H9 (cell line): ENCODE results near the gene ERICH6B. TPM values are rescaled to one million over a fixed set of nuclear protein-coding genes. Genes with fewer than 3 reads are reported as not detected.

ENCODE experiments used
- DNase-seq: peaks from one replicate; pipeline ENCODE4 v3.0.0-alpha.2; 2017
- H2AFZ ChIP-seq: one replicate; pipeline ENCODE4 v1.6.1; 2013; ENCODE audit warnings: mild to moderate bottlenecking, low read length, control low read depth, moderate library complexity
- H2AK5ac ChIP-seq: 2 replicates; pipeline ENCODE4 v1.6.1; 2013; ENCODE audit warnings: low read length, control low read depth, mixed read lengths; ENCODE audit not compliant: insufficient read length
- H2BK120ac ChIP-seq: one replicate; pipeline ENCODE4 v1.6.1; 2013; ENCODE audit warnings: low read depth, mild to moderate bottlenecking, low read length, control low read depth, inconsistent platforms; ENCODE audit not compliant: poor library complexity, severe bottlenecking
- H2BK12ac ChIP-seq: 2 replicates; pipeline ENCODE4 v1.6.1; 2013; ENCODE audit warnings: low read length, control low read depth, mixed read lengths, low read depth; ENCODE audit not compliant: insufficient read length
- H2BK15ac ChIP-seq: 2 replicates; pipeline ENCODE4 v1.6.1; 2013; ENCODE audit warnings: low read depth, low read length, control low read depth
- H2BK20ac ChIP-seq: one replicate; pipeline ENCODE4 v1.6.1; 2013; ENCODE audit warnings: low read depth, mild to moderate bottlenecking, low read length, control low read depth, inconsistent platforms; ENCODE audit not compliant: poor library complexity, severe bottlenecking
- H2BK5ac ChIP-seq: 2 replicates; pipeline ENCODE4 v1.6.1; 2013; ENCODE audit warnings: low read length, control low read depth, mixed read lengths; ENCODE audit not compliant: insufficient read length
- H3K14ac ChIP-seq: 2 replicates; pipeline ENCODE4 v1.6.1; 2013; ENCODE audit warnings: low read length, control low read depth; ENCODE audit not compliant: insufficient read depth
- H3K18ac ChIP-seq: 2 replicates; pipeline ENCODE4 v1.6.1; 2013; ENCODE audit warnings: low read depth, mild to moderate bottlenecking, mixed read lengths, low read length, control low read depth; ENCODE audit not compliant: insufficient read length
- H3K23ac ChIP-seq: 2 replicates; pipeline ENCODE4 v1.6.1; 2013; ENCODE audit warnings: low read length, control low read depth, mixed read lengths, low read depth; ENCODE audit not compliant: insufficient read length
- H3K23me2 ChIP-seq: 2 replicates; pipeline ENCODE4 v1.6.1; 2013; ENCODE audit warnings: low read depth, mild to moderate bottlenecking, mixed read lengths, low read length, control low read depth; ENCODE audit not compliant: insufficient read length, poor library complexity, severe bottlenecking
- H3K27ac ChIP-seq: 2 replicates; pipeline ENCODE4 v1.5.1; 2013; ENCODE audit warnings: low read length, control low read depth, mixed read lengths, low read depth; ENCODE audit not compliant: insufficient read length
- H3K27me3 ChIP-seq: 2 replicates; pipeline ENCODE4 v1.6.1; 2013; ENCODE audit warnings: low read length, control low read depth, inconsistent platforms; ENCODE audit not compliant: insufficient read depth
- H3K4ac ChIP-seq: 2 replicates; pipeline ENCODE4 v1.6.1; 2013; ENCODE audit warnings: low read depth, mild to moderate bottlenecking, control low read depth, inconsistent platforms, low read length, moderate library complexity
- H3K4me1 ChIP-seq: 2 replicates; pipeline ENCODE4 v1.6.1; 2013; ENCODE audit warnings: low read length, control low read depth, inconsistent platforms; ENCODE audit not compliant: insufficient read depth
- H3K4me2 ChIP-seq: 2 replicates; pipeline ENCODE4 v1.6.1; 2013; ENCODE audit warnings: low read length, control low read depth, mixed read lengths; ENCODE audit not compliant: insufficient read length, insufficient read depth
- H3K56ac ChIP-seq: 2 replicates; pipeline ENCODE4 v1.6.1; 2013; ENCODE audit warnings: low read depth, mild to moderate bottlenecking, mixed read lengths, low read length, control low read depth; ENCODE audit not compliant: insufficient read length
- H3K79me1 ChIP-seq: 2 replicates; pipeline ENCODE4 v1.6.1; 2013; ENCODE audit warnings: low read depth, mild to moderate bottlenecking, moderate library complexity, low read length, control low read depth, inconsistent platforms; ENCODE audit not compliant: insufficient read depth, poor library complexity, severe bottlenecking
- H3K79me2 ChIP-seq: 2 replicates; pipeline ENCODE4 v1.6.1; 2013; ENCODE audit warnings: low read length, control low read depth, inconsistent platforms; ENCODE audit not compliant: insufficient read depth
- H3K9ac ChIP-seq: 2 replicates; pipeline ENCODE4 v1.6.1; 2013; ENCODE audit warnings: low read length, control low read depth, mixed read lengths; ENCODE audit not compliant: insufficient read length; ENCODE audit errors: extremely low read depth
- H3K9me3 ChIP-seq: one replicate; pipeline ENCODE4 v1.6.1; 2013; ENCODE audit warnings: low read depth, low read length, inconsistent platforms; ENCODE audit not compliant: control insufficient read depth
- H3T11ph ChIP-seq: one replicate; pipeline ENCODE4 v1.6.1; 2013; ENCODE audit warnings: mild to moderate bottlenecking, low read length, control low read depth, inconsistent platforms
- H4K20me1 ChIP-seq: one replicate; pipeline ENCODE4 v1.6.1; 2013; ENCODE audit not compliant: control insufficient read depth, insufficient read length, insufficient read depth
- H4K5ac ChIP-seq: 2 replicates; pipeline ENCODE4 v1.6.1; 2013; ENCODE audit warnings: low read depth, mild to moderate bottlenecking, mixed read lengths, low read length, control low read depth; ENCODE audit not compliant: insufficient read length
- H4K8ac ChIP-seq: replicated peaks from 2 replicates; pipeline ENCODE4 v1.6.1; 2013; ENCODE audit warnings: low read length, control low read depth, mixed read lengths, low read depth; ENCODE audit not compliant: insufficient read length
- H4K91ac ChIP-seq: 2 replicates; pipeline ENCODE4 v1.6.1; 2013; ENCODE audit warnings: low read depth, mild to moderate bottlenecking, moderate library complexity, mixed read lengths, low read length, control low read depth; ENCODE audit not compliant: insufficient read length
- H3K27ac Mint-ChIP-seq, 3 experiments: 2 replicates in 2 of 3; 3 replicates in 1 of 3; pipeline ENCODE4 v1.8.0; 2020 to 2021; ENCODE audit warnings: mixed read lengths in 3 of 3, mild to moderate bottlenecking in 1 of 3, moderate library complexity in 1 of 3
- H3K27me3 Mint-ChIP-seq: 2 replicates; pipeline ENCODE4 v1.8.0; 2021; ENCODE audit warnings: low read depth, mild to moderate bottlenecking, moderate library complexity, mixed read lengths
- H3K36me3 Mint-ChIP-seq, 3 experiments: 2 replicates in 2 of 3; 3 replicates in 1 of 3; pipeline ENCODE4 v1.8.0; 2020 to 2021; ENCODE audit warnings: low read depth in 3 of 3, mixed read lengths in 3 of 3; ENCODE audit not compliant: insufficient read depth in 1 of 3
- H3K4me1 Mint-ChIP-seq, 2 experiments: 2 replicates each; pipeline ENCODE4 v1.8.0; 2020; ENCODE audit warnings: mixed read lengths in 2 of 2
- H3K4me3 Mint-ChIP-seq, 2 experiments: 2 replicates in 1 of 2; 3 replicates in 1 of 2; pipeline ENCODE4 v1.8.0; 2020 to 2021; ENCODE audit warnings: mild to moderate bottlenecking in 2 of 2, mixed read lengths in 2 of 2, moderate library complexity in 1 of 2
- H3K9me3 Mint-ChIP-seq, 2 experiments: 2 replicates in 1 of 2; 3 replicates in 1 of 2; pipeline ENCODE4 v1.8.0; 2020; ENCODE audit warnings: mild to moderate bottlenecking in 2 of 2, mixed read lengths in 2 of 2, moderate library complexity in 1 of 2
- CTCF ChIP-seq: fragments of 200-600 bp; sonication (generic); conservative IDR thresholded peaks from 3 replicates; pipeline ENCODE4 v1.8.0; 2021; ENCODE audit warnings: antibody characterized with exemption, mild to moderate bottlenecking
- WGBS: extraction: QIAGEN DNeasy Blood & Tissue Kit; methylation state at CpG from one replicate; pipeline ENCODE4 v1.1.7; 2013; ENCODE audit warnings: missing lambda C conversion rate, low lambda C conversion rate, mixed read lengths; ENCODE audit not compliant: insufficient read length; ENCODE audit errors: extremely low coverage; 5-methylcytosine and 5-hydroxymethylcytosine counted together
- total RNA-seq: library from RNA; stranded (reverse); gene quantifications from 2 replicates; pipeline ENCODE4 v1.2.1, GENCODE V29; 2021

The ERICH6B gene
- total RNA-seq, 1 experiment from 2014 or later: not detected

GRCh38 chr13:45603338-45603737 is 12.2 kb downstream of the ERICH6B start:
- Histone ChIP-seq H3K9me3 (no peaks in the 10 kb centered on the region), H4K5ac (no peak overlapping the region), H2BK12ac (no peak overlapping the region), H4K8ac (no peak overlapping the region), H4K91ac (no peak overlapping the region), H3K14ac (no peak overlapping the region), H3K4me1 (no peaks in the 10 kb centered on the region), H2BK120ac (no peak overlapping the region), H3K4ac (no peak overlapping the region), H3K27me3 (no peaks in the 10 kb centered on the region), H3K4me2 (no peak overlapping the region), H3K9ac (no peak overlapping the region), H3K23me2 (no peaks in the 10 kb centered on the region), H2BK5ac (no peak overlapping the region), H2AFZ (no peak overlapping the region), H3K23ac (no peak overlapping the region), H3K79me2 (no peaks in the 10 kb centered on the region), H2BK15ac (no peak overlapping the region), H4K20me1 (no peaks in the 10 kb centered on the region), H2AK5ac (no peak overlapping the region), H2BK20ac (no peak overlapping the region), H3T11ph (no peak overlapping the region), H3K27ac (no peak overlapping the region), H3K56ac (no peak overlapping the region), H3K18ac (no peak overlapping the region), H3K79me1 (no peaks in the 10 kb centered on the region)
- no peaks in the 10 kb centered on the region; the same call in 1 of the 2 replicates for H3K27me3 Mint-ChIP-seq
- no peaks in the 10 kb centered on the region; a peak in 2 of 5 replicates for H3K9me3 Mint-ChIP-seq
- no CpG with 5 or more reads among the region's 4 CpGs for WGBS
- no peak overlapping the region for H3K27ac Mint-ChIP-seq
- no peak for TF ChIP-seq CTCF
- no peak overlapping the region for H3K4me3 Mint-ChIP-seq
- no peaks in the 10 kb centered on the region for H3K36me3 Mint-ChIP-seq
- no peak for DNase-seq
- no peaks in the 10 kb centered on the region for H3K4me1 Mint-ChIP-seq
